IgD-negative memory B cell (primary cell): ENCODE results near the gene TNPO1. TPM values are rescaled to one million over a fixed set of nuclear protein-coding genes. Genes with fewer than 3 reads are reported as not detected.
A peak's percentile ranks its signal among the peaks of the same experiment; 100 is the strongest.
"Not testable (repeated sequence)": the region's sequence is repeated elsewhere in the genome, so short reads cannot be mapped to it uniquely, and the experiment has no call there.

Source experiments
- H3K27ac Mint-ChIP-seq, 3 donors: one replicate each; pipeline ENCODE4 v1.8.0; 2020 to 2022; ENCODE audit warnings: mild to moderate bottlenecking in 3 of 3, mixed read lengths in 3 of 3, moderate library complexity in 1 of 3
- H3K27me3 Mint-ChIP-seq: one replicate; pipeline ENCODE4 v1.8.0; 2021; ENCODE audit warnings: mixed read lengths
- H3K36me3 Mint-ChIP-seq: one replicate; pipeline ENCODE4 v1.8.0; 2020; ENCODE audit warnings: mild to moderate bottlenecking, mixed read lengths
- H3K4me1 Mint-ChIP-seq, 3 donors: one replicate each; pipeline ENCODE4 v1.8.0; 2020 to 2022; ENCODE audit warnings: mixed read lengths in 3 of 3, mild to moderate bottlenecking in 1 of 3
- H3K4me3 Mint-ChIP-seq, 4 donors: one replicate each; pipeline ENCODE4 v1.8.0; 2020 to 2022; ENCODE audit warnings: mild to moderate bottlenecking in 4 of 4, mixed read lengths in 4 of 4, moderate library complexity in 3 of 4
- H3K9me3 Mint-ChIP-seq, 3 donors: one replicate each; pipeline ENCODE4 v1.8.0; 2020 to 2021; ENCODE audit warnings: mixed read lengths in 3 of 3, mild to moderate bottlenecking in 1 of 3
- polyA plus RNA-seq: library from polyadenylated mRNA; unstranded; fragments of 300-500 nt; fragmentation: Illumina TruSeq; gene quantifications from one replicate; pipeline ENCODE4 v1.2.3, GENCODE V29; 2021

TNPO1 gene
- 40.9 TPM for polyA plus RNA-seq

- Mint-ChIP-seq H3K36me3 (peaks cover 2% of the 10 kb centered on the region), H3K27me3 (peaks cover 6% of the 10 kb centered on the region), H3K9me3 (no peaks in the 10 kb centered on the region), H3K27ac (peak within 1 kb of the TSS; percentile 95 to 98 (median 96)), H3K4me3 (peak within 1 kb of the TSS; percentile 87 to 95 (median 92)), H3K4me1 (peaks cover 13 to 20% (median 17%) of the 10 kb centered on the region in 3 donors)
Measured at GRCh38 chr5:72816284-72817075, at the start of gene TNPO1. Gene TNPO1 (plus strand): TSS chr5:72816661. CDS start chr5:72816738, 77 bp downstream.

- H3K36me3 Mint-ChIP-seq: no peaks in the 10 kb centered on the region
- H3K4me3 Mint-ChIP-seq: no peak overlapping the region
- H3K27ac Mint-ChIP-seq: no peak overlapping the region
- peaks cover 0 to 2% (median 0%) of the 10 kb centered on the region in 3 donors for H3K9me3 Mint-ChIP-seq
- H3K27me3 Mint-ChIP-seq: peaks cover 8% of the 10 kb centered on the region
- no peaks in the 10 kb centered on the region for H3K4me1 Mint-ChIP-seq
Measured at GRCh38 chr5:72767289-72768010, 49.0 kb upstream of the TNPO1 start.

DNA sequence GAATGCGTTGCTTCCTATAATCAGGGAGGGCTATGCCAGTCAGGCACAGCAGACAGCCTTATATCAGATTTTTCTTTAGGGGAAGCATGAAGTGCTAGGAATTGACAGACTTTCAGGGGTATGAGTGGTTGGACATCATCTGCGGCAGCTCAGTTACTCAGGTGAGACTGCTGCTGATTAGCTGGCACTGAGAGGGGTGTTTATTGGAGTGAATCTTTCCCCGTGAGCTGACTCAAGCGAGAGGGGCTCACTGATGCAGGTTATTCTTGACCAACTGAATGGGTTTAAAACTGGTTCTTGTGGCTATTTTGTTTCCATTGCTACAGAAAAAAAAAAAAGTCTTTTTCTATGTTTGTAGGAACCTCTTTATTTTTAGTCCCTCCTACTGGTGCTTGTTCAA lies 46.2 kb upstream of the TNPO1 start:
- Mint-ChIP-seq H3K9me3 (peaks cover 2 to 3% (median 2%) of the 10 kb centered on the region in 3 donors), H3K4me3 (no peak overlapping the region), H3K27ac (no peak overlapping the region), H3K4me1 (no peaks in the 10 kb centered on the region), H3K27me3 (peaks cover 4% of the 10 kb centered on the region), H3K36me3 (no peaks in the 10 kb centered on the region)

DNA sequence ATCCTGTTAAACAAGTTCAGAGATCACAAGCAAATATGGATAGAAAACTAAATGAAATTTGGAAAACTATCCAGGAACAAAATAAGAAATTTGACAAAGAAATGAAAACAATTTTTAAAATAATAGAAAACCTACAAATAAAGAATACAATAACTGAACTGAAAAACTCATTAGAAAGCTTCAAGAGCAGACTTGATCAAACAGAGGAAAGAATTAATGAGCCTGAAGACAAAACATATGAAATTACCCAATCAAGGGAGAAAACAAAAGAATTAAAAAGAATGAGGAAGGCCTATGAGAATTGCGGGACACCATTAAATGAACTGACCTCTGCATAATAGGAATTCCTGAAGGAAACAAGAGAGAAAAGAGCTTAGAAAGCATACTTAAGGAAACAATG lies 39.8 kb upstream of the TNPO1 start:
- Mint-ChIP-seq H3K9me3 (peaks cover 14 to 35% (median 18%) of the 10 kb centered on the region in 3 donors), H3K4me3 (no peak overlapping the region), H3K27ac (no peak overlapping the region), H3K36me3 (peaks cover 2% of the 10 kb centered on the region), H3K27me3 (peaks cover 13% of the 10 kb centered on the region), H3K4me1 (no peaks in the 10 kb centered on the region)

GRCh38 chr5:72779520-72779919 lies 36.9 kb upstream of the TNPO1 start:
- Mint-ChIP-seq H3K27me3 (peaks cover 13% of the 10 kb centered on the region), H3K36me3 (peaks cover 2% of the 10 kb centered on the region), H3K4me1 (no peaks in the 10 kb centered on the region), H3K4me3 (no peak overlapping the region), H3K9me3 (peaks cover 15 to 35% (median 20%) of the 10 kb centered on the region in 3 donors), H3K27ac (no peak overlapping the region)

- H3K27me3 Mint-ChIP-seq: peaks cover 3% of the 10 kb centered on the region
- no peak overlapping the region for H3K27ac Mint-ChIP-seq
- no peak overlapping the region for H3K4me3 Mint-ChIP-seq
- H3K36me3 Mint-ChIP-seq: no peaks in the 10 kb centered on the region
- H3K9me3 Mint-ChIP-seq: peaks cover 5 to 13% (median 9%) of the 10 kb centered on the region in 3 donors
- no peaks in the 10 kb centered on the region for H3K4me1 Mint-ChIP-seq
Measured at GRCh38 chr5:72783354-72783753, 33.1 kb upstream of the TNPO1 start.

GRCh38 chr5:72784129-72784528 lies 32.3 kb upstream of the TNPO1 start:
- H3K36me3 Mint-ChIP-seq: no peaks in the 10 kb centered on the region
- H3K9me3 Mint-ChIP-seq: peaks cover 3 to 7% (median 7%) of the 10 kb centered on the region in 3 donors

DNA sequence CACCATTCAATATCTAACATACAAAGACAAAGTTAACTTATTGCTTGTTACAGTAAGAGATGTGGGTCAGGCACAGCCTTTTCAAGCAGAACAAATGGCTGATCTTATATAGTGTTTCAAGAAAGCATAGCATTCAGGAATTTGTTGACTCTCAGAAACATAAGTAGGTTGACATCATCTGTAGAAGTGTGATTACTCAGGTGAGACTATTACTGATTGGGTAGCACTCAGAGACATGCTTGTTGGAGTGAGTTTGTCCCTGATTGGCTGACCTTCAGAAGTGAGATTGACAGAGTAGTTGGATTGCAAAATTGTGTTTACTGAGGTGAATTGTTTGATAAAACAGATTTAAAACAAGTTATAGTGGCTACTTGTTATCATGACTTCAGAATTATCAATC lies 30.7 kb upstream of the TNPO1 start:
- H3K36me3 Mint-ChIP-seq: no peaks in the 10 kb centered on the region
- no peak overlapping the region for H3K27ac Mint-ChIP-seq
- H3K27me3 Mint-ChIP-seq: peaks cover 2% of the 10 kb centered on the region
- no peak overlapping the region for H3K4me3 Mint-ChIP-seq
- H3K4me1 Mint-ChIP-seq: no peaks in the 10 kb centered on the region
- peaks cover 0 to 3% (median 2%) of the 10 kb centered on the region in 3 donors for H3K9me3 Mint-ChIP-seq

More at GRCh38 chr5:72784129-72784528, 32.3 kb upstream of the TNPO1 start:
- no peaks in the 10 kb centered on the region for H3K4me1 Mint-ChIP-seq
- H3K27ac Mint-ChIP-seq: no peak overlapping the region
- no peaks in the 10 kb centered on the region for H3K27me3 Mint-ChIP-seq
- no peak overlapping the region for H3K4me3 Mint-ChIP-seq

- Mint-ChIP-seq H3K4me3 (no peak overlapping the region), H3K9me3 (peaks cover 0 to 2% (median under 1%) of the 10 kb centered on the region in 3 donors), H3K36me3 (no peaks in the 10 kb centered on the region), H3K27ac (no peak overlapping the region), H3K4me1 (no peaks in the 10 kb centered on the region), H3K27me3 (peaks cover 2% of the 10 kb centered on the region)
Measured at GRCh38 chr5:72786676-72787075, 29.8 kb upstream of the TNPO1 start.

DNA sequence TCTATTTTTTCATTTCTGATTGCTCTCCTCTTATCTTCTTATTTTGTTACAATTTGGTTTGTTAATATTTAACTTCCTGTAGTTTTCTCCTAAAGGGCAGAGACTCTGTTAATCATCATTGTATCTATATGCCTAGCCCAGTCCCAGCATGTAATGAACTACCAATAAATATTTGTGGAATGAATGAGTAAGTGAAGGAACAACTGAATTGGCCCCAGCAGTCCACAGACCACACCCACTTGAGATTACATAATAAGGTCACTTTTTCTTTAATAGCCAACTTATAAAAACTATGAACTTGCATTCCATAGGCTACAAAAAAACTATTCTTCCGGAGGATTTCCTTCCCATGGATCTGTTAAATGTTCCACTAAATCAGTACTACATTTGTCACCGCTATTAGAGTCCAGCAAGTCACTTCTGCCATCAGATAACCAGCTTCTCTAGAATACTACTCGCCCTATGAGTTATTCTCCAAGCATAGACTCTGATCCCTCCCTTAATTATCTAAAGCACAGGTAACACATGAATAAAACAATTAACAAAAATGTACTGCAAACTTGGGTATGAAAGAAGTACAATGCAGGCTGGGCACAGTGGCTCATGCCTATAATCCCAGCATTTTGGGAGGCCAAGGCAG lies 27.5 kb upstream of the TNPO1 start:
- Mint-ChIP-seq H3K4me3 (peak overlapping the region in 1 of 4 donors; percentile 9), H3K4me1 (no peaks in the 10 kb centered on the region), H3K9me3 (no peaks in the 10 kb centered on the region), H3K27ac (no peak overlapping the region), H3K36me3 (no peaks in the 10 kb centered on the region), H3K27me3 (peaks cover 2% of the 10 kb centered on the region)

DNA sequence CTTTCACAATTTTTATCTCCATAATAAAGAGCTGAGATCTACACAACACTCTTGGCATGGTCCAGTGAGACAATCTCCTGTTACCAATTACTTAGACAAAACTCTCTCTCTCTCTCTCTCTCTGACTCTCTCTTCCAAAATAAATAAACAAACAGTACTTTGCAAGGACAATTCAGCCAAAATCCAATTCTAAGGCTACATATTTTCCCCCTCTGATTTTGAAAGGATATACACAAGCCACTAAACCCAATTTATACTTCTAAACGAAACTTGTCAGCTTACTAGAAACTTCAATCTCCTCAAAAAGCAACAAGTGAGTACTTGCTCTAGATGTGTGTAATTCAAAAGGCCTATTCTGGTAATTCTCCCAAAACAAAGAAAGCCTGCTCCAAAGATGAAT lies 26.3 kb upstream of the TNPO1 start:
- Mint-ChIP-seq H3K4me1 (no peaks in the 10 kb centered on the region), H3K27ac (no peak overlapping the region), H3K36me3 (no peaks in the 10 kb centered on the region), H3K4me3 (no peak overlapping the region), H3K9me3 (no peaks in the 10 kb centered on the region), H3K27me3 (peaks cover 3% of the 10 kb centered on the region)

DNA sequence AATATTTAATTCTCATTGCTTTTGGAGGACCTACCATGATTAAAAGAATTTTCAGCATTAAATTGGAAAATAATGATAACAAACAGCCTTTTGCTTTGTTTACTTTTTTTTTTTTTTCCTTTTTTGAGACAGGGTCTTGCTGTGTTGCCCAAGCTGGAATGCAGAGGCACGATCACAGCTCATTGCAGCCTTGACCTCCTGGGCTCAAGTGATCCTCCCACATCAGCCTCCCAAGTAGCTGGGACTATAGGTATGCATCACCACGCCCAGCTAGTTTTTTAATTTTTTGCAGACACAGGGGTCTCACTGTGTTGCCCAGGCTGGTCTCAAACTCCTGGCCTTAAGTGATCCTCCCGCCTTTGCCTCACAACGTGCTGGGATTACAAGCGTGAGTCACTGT lies 23.8 kb upstream of the TNPO1 start:
- not testable (repeated sequence) for H3K27ac Mint-ChIP-seq, H3K9me3 Mint-ChIP-seq, H3K27me3 Mint-ChIP-seq, H3K36me3 Mint-ChIP-seq, H3K4me3 Mint-ChIP-seq, H3K4me1 Mint-ChIP-seq

GRCh38 chr5:72796001-72796400 lies 20.5 kb upstream of the TNPO1 start:
- Mint-ChIP-seq H3K36me3 (no peaks in the 10 kb centered on the region), H3K4me3 (no peak overlapping the region), H3K27me3 (peaks cover 4% of the 10 kb centered on the region), H3K27ac (no peak overlapping the region), H3K4me1 (peaks cover 0 to 1% (median 0%) of the 10 kb centered on the region in 3 donors), H3K9me3 (no peaks in the 10 kb centered on the region)

DNA sequence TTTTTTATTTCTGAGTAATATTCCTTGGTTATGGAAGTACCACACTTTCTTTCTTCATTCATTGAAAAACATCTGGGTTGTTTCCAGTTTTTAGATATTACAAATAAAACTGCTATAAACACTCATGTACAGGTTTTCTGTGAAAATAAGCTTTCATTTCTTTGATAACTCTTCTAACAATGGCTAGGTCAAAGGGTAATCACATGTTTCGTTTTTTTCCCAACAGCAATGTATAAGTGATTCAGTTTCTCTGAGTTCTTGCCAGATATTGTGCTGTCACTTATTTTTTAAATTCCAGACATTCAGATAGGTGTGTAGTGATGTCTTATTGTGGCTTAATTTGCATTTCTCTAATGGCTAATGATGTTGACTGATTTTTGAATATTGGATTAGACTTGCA lies 16.7 kb upstream of the TNPO1 start:
- Mint-ChIP-seq H3K27me3 (peaks cover 6% of the 10 kb centered on the region), H3K4me3 (no peak overlapping the region), H3K4me1 (peaks cover 0 to 1% (median 0%) of the 10 kb centered on the region in 3 donors), H3K36me3 (peaks cover 2% of the 10 kb centered on the region), H3K9me3 (no peaks in the 10 kb centered on the region), H3K27ac (no peak overlapping the region)

- H3K36me3 Mint-ChIP-seq, H3K4me3 Mint-ChIP-seq, H3K4me1 Mint-ChIP-seq, H3K9me3 Mint-ChIP-seq, H3K27ac Mint-ChIP-seq: not testable (repeated sequence)
- H3K27me3 Mint-ChIP-seq: peaks cover 28% of the 10 kb centered on the region
Measured at GRCh38 chr5:72808637-72809036, 7.8 kb upstream of the TNPO1 start.
